Activated CD8-positive, alpha-beta memory T cell treated with anti-CD3 and anti-CD28 coated beads for 4 hours (primary cell): Measurements from ENCODE around the gene CANT1.
"Not testable (repeated sequence)": the region's sequence is repeated elsewhere in the genome, so short reads cannot be mapped to it uniquely, and the experiment has no call there.

Experiments
- DNase-seq, 2 donors: peaks; one replicate each; pipeline ENCODE4 v3.0.0-alpha.2; 2020; ENCODE audit warnings: low read depth in 2 of 2

CANT1 gene

GRCh38 chr17:79043191-79043930, 33.8 kb upstream of the CANT1 start:
- no peak for DNase-seq

GRCh38 chr17:79042421-79043190, 33.0 kb upstream of the CANT1 start:
- DNase-seq: peak; percentile 45 to 54

GRCh38 chr17:79041723-79042420, 32.3 kb upstream of the CANT1 start:
- no peak for DNase-seq

GRCh38 chr17:79041041-79041570, 31.5 kb upstream of the CANT1 start:
- DNase-seq: no peak

- no peak for DNase-seq
Observed at GRCh38 chr17:79039886-79040285, 30.3 kb upstream of the CANT1 start.

- DNase-seq: no peak
Observed at GRCh38 chr17:79039171-79039570, 29.6 kb upstream of the CANT1 start.

- DNase-seq: no peak
Observed at GRCh38 chr17:79038545-79039135, 29.1 kb upstream of the CANT1 start.

- DNase-seq: no peak
Observed at GRCh38 chr17:79036596-79036995, 27.0 kb upstream of the CANT1 start.

- DNase-seq: no peak
Observed at GRCh38 chr17:79036181-79036580, 26.6 kb upstream of the CANT1 start.

GRCh38 chr17:79035686-79036085, 26.1 kb upstream of the CANT1 start:
- DNase-seq: no peak

GRCh38 chr17:79034931-79035485, 25.4 kb upstream of the CANT1 start:
- DNase-seq: no peak

- no peak for DNase-seq
Observed at GRCh38 chr17:79033741-79034501, 24.4 kb upstream of the CANT1 start.

GRCh38 chr17:79033046-79033616, 23.6 kb upstream of the CANT1 start:
- DNase-seq: no peak

- DNase-seq: no peak
Observed at GRCh38 chr17:79031996-79032875, 22.7 kb upstream of the CANT1 start.

- not testable (repeated sequence) for DNase-seq
Observed at GRCh38 chr17:79030636-79031035, 21.1 kb upstream of the CANT1 start.

GRCh38 chr17:79029327-79030009, 19.9 kb upstream of the CANT1 start:
- no peak for DNase-seq

- DNase-seq: no peak
Observed at GRCh38 chr17:79028496-79029326, 19.1 kb upstream of the CANT1 start.

- DNase-seq: no peak
Observed at GRCh38 chr17:79027925-79028491, 18.4 kb upstream of the CANT1 start.
